ENCODE data around the gene GNAI3.

DNA sequence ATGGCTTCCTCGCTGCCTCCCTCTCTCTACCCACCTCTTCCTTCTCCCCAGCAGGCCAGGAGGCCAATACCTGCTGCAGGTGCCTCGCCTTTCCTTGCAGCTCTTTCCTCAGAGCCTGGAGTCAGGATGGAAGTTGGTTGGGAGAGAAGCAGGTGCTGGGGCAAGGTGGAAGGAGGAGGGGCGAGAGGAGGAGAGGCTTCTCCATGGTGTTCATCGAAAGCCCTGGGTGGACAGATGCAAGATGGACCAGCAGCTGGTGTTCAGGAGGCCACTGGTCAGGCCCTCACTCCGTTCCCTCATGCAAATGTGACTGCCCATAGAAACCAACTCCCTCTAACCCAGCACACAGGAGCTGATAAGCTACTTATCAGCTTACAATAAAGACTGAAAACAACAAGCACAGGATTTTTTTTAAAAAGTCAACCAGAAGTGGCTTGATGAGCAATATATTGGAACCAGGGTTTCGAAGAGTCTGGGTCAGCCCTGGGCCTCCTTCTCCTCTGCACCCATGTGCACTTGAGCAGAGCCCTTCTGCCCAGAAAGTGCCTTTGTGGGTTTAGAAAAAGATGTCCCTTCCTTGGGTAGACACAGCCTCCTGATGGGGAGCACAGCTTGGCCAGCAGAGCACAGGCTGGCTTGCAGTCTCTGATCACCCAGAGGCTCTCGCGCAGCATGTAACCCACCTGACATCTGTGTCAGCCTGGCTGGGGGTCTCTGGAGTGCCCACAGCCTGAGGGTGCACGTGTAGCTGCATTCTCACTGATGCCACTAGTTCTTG, 90.8 kb downstream of the GNAI3 start:
- TF ChIP-seq, protein P1, sequence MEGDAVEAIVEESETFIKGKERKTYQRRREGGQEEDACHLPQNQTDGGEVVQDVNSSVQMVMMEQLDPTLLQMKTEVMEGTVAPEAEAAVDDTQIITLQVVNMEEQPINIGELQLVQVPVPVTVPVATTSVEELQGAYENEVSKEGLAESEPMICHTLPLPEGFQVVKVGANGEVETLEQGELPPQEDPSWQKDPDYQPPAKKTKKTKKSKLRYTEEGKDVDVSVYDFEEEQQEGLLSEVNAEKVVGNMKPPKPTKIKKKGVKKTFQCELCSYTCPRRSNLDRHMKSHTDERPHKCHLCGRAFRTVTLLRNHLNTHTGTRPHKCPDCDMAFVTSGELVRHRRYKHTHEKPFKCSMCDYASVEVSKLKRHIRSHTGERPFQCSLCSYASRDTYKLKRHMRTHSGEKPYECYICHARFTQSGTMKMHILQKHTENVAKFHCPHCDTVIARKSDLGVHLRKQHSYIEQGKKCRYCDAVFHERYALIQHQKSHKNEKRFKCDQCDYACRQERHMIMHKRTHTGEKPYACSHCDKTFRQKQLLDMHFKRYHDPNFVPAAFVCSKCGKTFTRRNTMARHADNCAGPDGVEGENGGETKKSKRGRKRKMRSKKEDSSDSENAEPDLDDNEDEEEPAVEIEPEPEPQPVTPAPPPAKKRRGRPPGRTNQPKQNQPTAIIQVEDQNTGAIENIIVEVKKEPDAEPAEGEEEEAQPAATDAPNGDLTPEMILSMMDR (IDR thresholded peaks at IDR 0.05; ENCODE audit: low read depth, low read length) = no peak
- TF ChIP-seq POLR2A (IDR thresholded peaks at IDR 0.05; ENCODE audit: extremely low read depth, insufficient read length) = no peak
- TF ChIP-seq, protein P2, sequence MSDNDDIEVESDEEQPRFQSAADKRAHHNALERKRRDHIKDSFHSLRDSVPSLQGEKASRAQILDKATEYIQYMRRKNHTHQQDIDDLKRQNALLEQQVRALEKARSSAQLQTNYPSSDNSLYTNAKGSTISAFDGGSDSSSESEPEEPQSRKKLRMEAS (IDR thresholded peaks at IDR 0.05; ENCODE audit: low read depth, low read length) = no peak
